ENCODE measurements around the gene ITGAL. TPM values are rescaled to one million over a fixed set of nuclear protein-coding genes. Genes with fewer than 3 reads are reported as not detected.

Gene ITGAL
- total and polyA plus RNA-seq, 2 of the 13 experiments (the other 11 are each of a cell fraction or from before 2014, with no cell fraction given): 0.86 to 1.2 TPM

DNA sequence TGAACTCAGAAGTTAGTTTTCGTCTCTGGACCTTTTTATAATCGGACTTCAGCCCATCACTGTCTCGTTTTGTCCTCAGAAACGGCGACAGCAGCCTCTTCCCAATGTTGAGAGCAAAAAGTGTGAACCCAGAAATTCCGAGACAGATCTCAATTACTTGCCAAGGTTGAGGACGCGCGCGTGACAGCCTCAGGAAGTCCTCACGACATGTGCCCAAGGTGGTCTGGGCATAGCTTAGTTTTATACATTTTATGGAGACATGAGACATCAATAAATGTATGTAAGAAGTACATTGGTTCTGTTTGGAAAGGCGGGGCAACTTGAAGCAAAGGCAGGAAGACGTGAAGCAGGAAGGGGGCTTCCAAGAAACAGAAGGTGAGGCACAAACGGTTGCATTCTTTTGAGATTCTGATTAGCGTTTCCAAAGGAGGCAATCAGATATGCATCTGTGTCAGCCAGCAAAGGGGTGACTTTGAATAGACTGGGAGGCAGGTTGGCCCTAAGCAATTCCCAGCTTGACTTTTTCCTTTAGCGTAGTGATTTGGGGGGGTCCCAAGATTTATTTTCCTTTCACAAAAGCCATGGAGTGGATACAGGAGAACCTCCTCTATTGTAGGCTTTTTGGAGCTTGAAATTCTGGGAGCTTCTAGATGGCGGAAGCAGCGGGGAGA is 62.7 kb downstream of the ITGAL start (continued):
- 0 out of 2 replicates have a peak, but pooled peaks have one; percentile 12 for TF ChIP-seq HMG20B (CRISPR knock-in tag; conservative IDR thresholded peaks at IDR 0.05)
- 0 out of 2 replicates have a peak, but pooled peaks have one; percentile 17 for TF ChIP-seq ZNF230 (CRISPR knock-in tag; IDR thresholded peaks at IDR 0.05)
- TF ChIP-seq ZNF296 (CRISPR knock-in tag; conservative IDR thresholded peaks at IDR 0.05): peak; percentile 9; the same call in 1 of the 2 replicates
- no peak for TF ChIP-seq U2AF2 (IDR thresholded peaks at IDR 0.05; ENCODE audit: low read depth, low read length)

DNA sequence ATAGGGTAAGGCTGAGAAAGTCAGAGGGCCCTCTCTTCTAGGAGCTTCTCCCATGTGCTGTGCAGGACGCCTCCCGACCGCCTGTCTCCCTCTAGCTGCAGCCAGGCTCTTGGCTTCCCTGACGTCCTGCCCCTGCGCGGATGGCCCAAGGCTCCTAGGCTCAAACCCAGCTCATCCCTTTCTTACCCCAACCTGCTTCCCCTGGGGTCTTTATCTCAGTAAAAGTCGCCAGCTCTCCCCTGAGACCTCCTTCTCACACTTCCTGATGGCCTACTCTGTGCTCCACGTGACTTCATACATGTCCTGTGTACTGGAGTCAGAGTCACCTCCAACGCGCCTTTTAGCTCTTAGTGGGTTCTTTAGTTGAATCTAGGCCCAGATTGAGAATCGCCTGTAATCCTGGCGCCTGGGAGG is 63.2 kb downstream of the ITGAL start:
- H3K36me3 ChIP-seq (replicated peaks in 1 of 2; ENCODE audit: control insufficient read depth in 1 of 2, insufficient read depth in 2 of 2, low read length in 2 of 2): peaks cover 0 to 1% of the 10 kb centered on the region in 2 experiments; a peak in 1 of 5 replicates
- H3K4me1 ChIP-seq (ENCODE audit: insufficient read depth, low read length): peaks cover 68% of the 10 kb centered on the region
- H3K9me3 ChIP-seq (ENCODE audit: low read length): no peaks in the 10 kb centered on the region
- WGBS (ENCODE audit: low lambda C conversion rate): 44% methylated on average over 12 of the region's 12 CpGs
- FAIRE-seq (peak; percentile 8), ATAC-seq (peak; percentile 82), DNase-seq (ENCODE audit: low spot score) (peak; percentile 76)
- H3K9ac ChIP-seq (ENCODE audit: insufficient read depth, low read depth, low read length): peak overlapping the region; percentile 89
- peak overlapping the region; percentile 95 for H3K4me2 ChIP-seq (ENCODE audit: low read depth, low read length)
- H3K79me2 ChIP-seq (ENCODE audit: insufficient read depth, low read length): peaks cover 31% of the 10 kb centered on the region
- intact Hi-C loops (cut with micrococcal nuclease; ENCODE audit: unreplicated experiment): loop anchor here (2.0 kb wide), 2 partner anchors 23 to 63 kb away; partner anchors contain the start of gene ZNF764
- ChIA-PET POLR2A (interaction anchor here (0.7 to 5.1 kb wide), 28 partner anchors 9 to 200 kb away, joined by 3 to 187 read pairs (median 7); partner anchors contain the start of genes CD2BP2, DCTPP1, FBRS and TBC1D10B), CTCF (ENCODE audit: low intra/inter-chr PET ratio, low total read pairs) (interaction anchor here (1.6 kb wide), 1 partner anchor 106 kb away, joined by 7 read pairs; the partner anchor contains the start of gene DCTPP1)
- no peak overlapping the region for H2AFZ ChIP-seq (ENCODE audit: low read length)
- H3K27ac ChIP-seq (ENCODE audit: extremely low read length, insufficient read depth, low read length): peak overlapping the region; percentile 85
- in situ Hi-C loops (cut with HindIII; ENCODE audit: extremely low pct_ligation_motif_present, low pct_unique_long_range_greater_than_20kb): no loop called here
- H4K20me1 ChIP-seq (ENCODE audit: insufficient read depth, low read length): no peaks in the 10 kb centered on the region
- H3K4me3 ChIP-seq (replicated peaks in 1 of 3; ENCODE audit: insufficient read depth in 1 of 3, low read depth in 2 of 3, low read length in 3 of 3): peak overlapping the region; percentile 75 to 93 (median 81)
- BruUV-seq (replicated peaks): no TSS peak
- no peaks in the 10 kb centered on the region; a peak in 1 of 5 replicates for H3K27me3 ChIP-seq (ENCODE audit: control insufficient read depth in 1 of 2, insufficient read depth in 2 of 2, low read length in 2 of 2)
- no peak for TF ChIP-seq FOXJ3 (CRISPR knock-in tag; IDR thresholded peaks at IDR 0.05; ENCODE audit: borderline replicate concordance)
- no peak for TF ChIP-seq ZNF382 (CRISPR knock-in tag; IDR thresholded peaks at IDR 0.05; ENCODE audit: borderline replicate concordance)
- TF ChIP-seq ZNF543 (CRISPR knock-in tag; IDR thresholded peaks at IDR 0.05): 0 out of 2 replicates have a peak, but pooled peaks have one; percentile 37
- no peak for TF ChIP-seq TCF7L2 (IDR thresholded peaks at IDR 0.05; ENCODE audit: low read depth, low read length)
- TF ChIP-seq CTCF (CRISPR knock-in tag; IDR thresholded peaks at IDR 0.05): peak; percentile 89
- TF ChIP-seq CHD2 (IDR thresholded peaks at IDR 0.05; ENCODE audit: low read depth, low read length): 0 out of 2 replicates have a peak, but pooled peaks have one; percentile 26
- no peak for TF ChIP-seq ZNF34 (CRISPR knock-in tag; IDR thresholded peaks at IDR 0.05; ENCODE audit: borderline replicate concordance)
- TF ChIP-seq, protein P1, sequence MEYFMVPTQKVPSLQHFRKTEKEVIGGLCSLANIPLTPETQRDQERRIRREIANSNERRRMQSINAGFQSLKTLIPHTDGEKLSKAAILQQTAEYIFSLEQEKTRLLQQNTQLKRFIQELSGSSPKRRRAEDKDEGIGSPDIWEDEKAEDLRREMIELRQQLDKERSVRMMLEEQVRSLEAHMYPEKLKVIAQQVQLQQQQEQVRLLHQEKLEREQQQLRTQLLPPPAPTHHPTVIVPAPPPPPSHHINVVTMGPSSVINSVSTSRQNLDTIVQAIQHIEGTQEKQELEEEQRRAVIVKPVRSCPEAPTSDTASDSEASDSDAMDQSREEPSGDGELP (IDR thresholded peaks at IDR 0.05; ENCODE audit: borderline replicate concordance, low read depth): 0 out of 2 replicates have a peak, but pooled peaks have one; percentile 8
- peak; percentile 76; the same call in 1 of the 2 replicates for TF ChIP-seq DNMT1 (CRISPR knock-in tag; IDR thresholded peaks at IDR 0.05)
- 0 out of 2 replicates have a peak, but pooled peaks have one; percentile 48 for TF ChIP-seq ZSCAN30 (CRISPR knock-in tag; IDR thresholded peaks at IDR 0.05)
- TF ChIP-seq ZNF124 (CRISPR knock-in tag; IDR thresholded peaks at IDR 0.05): peak; percentile 73; the same call in 1 of the 2 replicates
- TF ChIP-seq KMT2A (CRISPR knock-in tag; IDR thresholded peaks at IDR 0.05): peak; percentile 54
